Measurements from ENCODE around the gene CCDC192.

DNA sequence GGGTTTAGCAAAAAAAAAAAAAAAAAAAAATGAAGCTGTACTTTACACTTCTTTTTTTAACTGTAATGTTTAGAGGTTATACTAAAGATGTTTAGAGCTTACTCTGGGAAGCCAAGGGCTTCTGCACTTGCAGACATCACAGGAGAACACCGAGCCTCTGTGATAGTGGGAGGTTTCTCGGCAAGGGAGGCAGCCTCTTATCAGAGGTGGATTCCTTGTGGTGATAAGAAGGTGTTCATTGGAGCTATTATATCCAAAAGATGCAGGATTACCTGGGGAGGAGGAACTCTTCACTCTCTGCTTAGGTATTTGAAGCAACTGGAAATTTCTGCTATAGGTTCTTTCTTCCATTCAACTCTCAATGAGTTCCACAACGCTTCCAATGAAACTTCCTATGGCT lies 209.2 kb downstream of the CCDC192 start:
- TF ChIP-seq CTCF (IDR thresholded peaks at IDR 0.05; ENCODE audit: extremely low read depth in 1 of 2, insufficient read depth in 1 of 2, low read depth in 1 of 2, low read length in 2 of 2) (no peak), POLR2A (IDR thresholded peaks at IDR 0.05; ENCODE audit: low read depth, low read length) (no peak), GATA2 (IDR thresholded peaks at IDR 0.05; ENCODE audit: insufficient read depth, insufficient read length, low read depth, low read length) (no peak), EZH2 (IDR thresholded peaks at IDR 0.05; ENCODE audit: borderline replicate concordance, low read depth, low read length, severe bottlenecking) (no peak), MYC (IDR thresholded peaks at IDR 0.05; ENCODE audit: low read depth, low read length) (no peak), POLR2AphosphoS5 (IDR thresholded peaks at IDR 0.05; ENCODE audit: insufficient read depth, low read depth, low read length) (no peak), JUN (IDR thresholded peaks at IDR 0.05; ENCODE audit: borderline replicate concordance, insufficient read depth, insufficient read length, low read depth) (no peak)
- TF ChIP-seq, protein P1, sequence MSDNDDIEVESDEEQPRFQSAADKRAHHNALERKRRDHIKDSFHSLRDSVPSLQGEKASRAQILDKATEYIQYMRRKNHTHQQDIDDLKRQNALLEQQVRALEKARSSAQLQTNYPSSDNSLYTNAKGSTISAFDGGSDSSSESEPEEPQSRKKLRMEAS (IDR thresholded peaks at IDR 0.05; ENCODE audit: insufficient read depth, insufficient read length) = no peak

Measured in endothelial cell of umbilical vein (primary cell).